ENCODE data around the gene LAMTOR2. TPM values are rescaled to one million over a fixed set of nuclear protein-coding genes. Genes with fewer than 3 reads are reported as not detected.

LAMTOR2 gene
- total and polyA plus RNA-seq, 2 of the 8 experiments (the other 6 are each of a cell fraction or from before 2014, with no cell fraction given) = 54.7 to 122 TPM

- TF ChIP-seq, protein P1, sequence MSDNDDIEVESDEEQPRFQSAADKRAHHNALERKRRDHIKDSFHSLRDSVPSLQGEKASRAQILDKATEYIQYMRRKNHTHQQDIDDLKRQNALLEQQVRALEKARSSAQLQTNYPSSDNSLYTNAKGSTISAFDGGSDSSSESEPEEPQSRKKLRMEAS (IDR thresholded peaks at IDR 0.05) = no peak
- TF ChIP-seq NANOG (IDR thresholded peaks at IDR 0.05; ENCODE audit: insufficient read depth, low read depth, low read length, poor library complexity, severe bottlenecking) (no peak), RAD21 (IDR thresholded peaks at IDR 0.05 in 1 of 2, conservative IDR thresholded peaks at IDR 0.05 in 1 of 2; ENCODE audit: low read depth in 2 of 2, low read length in 2 of 2) (no peak), GABPA (IDR thresholded peaks at IDR 0.05; ENCODE audit: borderline replicate concordance, insufficient read depth, low read length) (no peak), CTBP2 (IDR thresholded peaks at IDR 0.05; ENCODE audit: borderline replicate concordance, insufficient read depth, insufficient read length, low read length) (no peak), KDM1A (IDR thresholded peaks at IDR 0.05; ENCODE audit: borderline replicate concordance, low read length) (no peak), EP300 (IDR thresholded peaks at IDR 0.05; ENCODE audit: borderline replicate concordance in 1 of 2, low read depth in 2 of 2, low read length in 2 of 2) (no peak)
- TF ChIP-seq, protein P2, sequence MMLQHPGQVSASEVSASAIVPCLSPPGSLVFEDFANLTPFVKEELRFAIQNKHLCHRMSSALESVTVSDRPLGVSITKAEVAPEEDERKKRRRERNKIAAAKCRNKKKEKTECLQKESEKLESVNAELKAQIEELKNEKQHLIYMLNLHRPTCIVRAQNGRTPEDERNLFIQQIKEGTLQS (IDR thresholded peaks at IDR 0.05; ENCODE audit: insufficient read depth, low read depth, low read length) = no peak
- H3K23ac ChIP-seq (ENCODE audit: insufficient read length) = no peak overlapping the region
- no peak overlapping the region for H4K91ac ChIP-seq (replicated peaks; ENCODE audit: insufficient read length, low read length)
- peaks cover 2% of the 10 kb centered on the region in 2 experiments for H4K20me1 ChIP-seq (replicated peaks in 1 of 2; ENCODE audit: control insufficient read depth in 1 of 2, insufficient read depth in 2 of 2, low read length in 2 of 2)
- no peaks in the 10 kb centered on the region for H3K27me3 ChIP-seq (replicated peaks in 1 of 4; ENCODE audit: control insufficient read depth in 3 of 4, extremely low read depth in 1 of 4, insufficient read depth in 3 of 4, low read length in 3 of 4)
- FAIRE-seq (no peak), DNase-seq (ENCODE audit: low read depth in 1 of 2, low spot score in 2 of 2) (no peak)
- H3K14ac ChIP-seq (ENCODE audit: insufficient read length) = no peak overlapping the region
- CTCF ChIA-PET (ENCODE audit: partially characterized antibody) = interaction anchor here (0.8 to 6.2 kb wide), 6 partner anchors 9 to 125 kb away, joined by 3 to 23 read pairs (median 3); no protein-coding TSS in a partner anchor
- H2BK15ac ChIP-seq (ENCODE audit: low read length) = no peak overlapping the region
- peaks cover 0 to 26% of the 10 kb centered on the region in 2 experiments; a peak in 3 of 4 replicates for H3K79me2 ChIP-seq (ENCODE audit: control insufficient read depth in 1 of 2, insufficient read depth in 2 of 2, low read length in 2 of 2)
- POLR2A ChIA-PET (ENCODE audit: partially characterized antibody) = interaction anchor here (1.3 to 6.9 kb wide), 3 partner anchors 16 to 122 kb away, joined by 3 to 88 read pairs (median 3); partner anchors contain the start of gene KHDC4
- 85% methylated on average over 1 of the region's 1 CpG; no CpG with 5 or more reads in 1 of the 2 experiments for WGBS, 2 experiments (ENCODE audit: extremely low coverage in 1 of 2, insufficient coverage in 1 of 2, insufficient read length in 1 of 2, insufficient replicate concordance in 2 of 2, low coverage in 1 of 2, low lambda C conversion rate in 2 of 2, missing lambda C conversion rate in 1 of 2)
- H3K9ac ChIP-seq (replicated peaks in 1 of 4; ENCODE audit: extremely low read depth in 1 of 4, low read depth in 3 of 4, low read length in 3 of 4) = no peak overlapping the region
- H3K36me3 ChIP-seq (ENCODE audit: control insufficient read depth in 2 of 4, insufficient read depth in 4 of 4, low read length in 3 of 4) = peaks cover 0 to 7% (median 4%) of the 10 kb centered on the region in 4 experiments; a peak in 1 of 8 replicates
- no peaks in the 10 kb centered on the region for H3K9me3 ChIP-seq (ENCODE audit: insufficient read depth in 2 of 2, low read depth in 1 of 2, low read length in 1 of 2)
- no peak overlapping the region; a peak in 1 of 4 replicates for H3K4me2 ChIP-seq (ENCODE audit: insufficient read depth in 1 of 2, low read depth in 2 of 2, low read length in 2 of 2)
- H4K5ac ChIP-seq (ENCODE audit: insufficient read length, low read depth, low read length) = no peak overlapping the region
- H3K4me1 ChIP-seq (replicated peaks in 1 of 4; ENCODE audit: control insufficient read depth in 3 of 4, insufficient read depth in 4 of 4, low read length in 3 of 4) = peaks cover 0 to 9% (median 3%) of the 10 kb centered on the region in 4 experiments; a peak in 3 of 7 replicates
- H3K27ac ChIP-seq (ENCODE audit: low read depth, low read length) = no peak overlapping the region
- H2BK120ac ChIP-seq (replicated peaks; ENCODE audit: low read depth, low read length) = no peak overlapping the region
- H4K8ac ChIP-seq (ENCODE audit: extremely low read depth, insufficient read depth, low read length) = no peak overlapping the region
- no peak overlapping the region for H2AK5ac ChIP-seq (ENCODE audit: low read depth, low read length)
- no peak overlapping the region for H2BK12ac ChIP-seq (ENCODE audit: low read depth, low read length)
- no peak overlapping the region for H3K4ac ChIP-seq (replicated peaks; ENCODE audit: insufficient read length, low read depth, low read length)
- H3K18ac ChIP-seq (ENCODE audit: extremely low read depth, low read length) = no peak overlapping the region
- no peak overlapping the region for H2AFZ ChIP-seq (ENCODE audit: low read length)
- H3K56ac ChIP-seq (replicated peaks; ENCODE audit: insufficient read length, low read depth, low read length) = no peak overlapping the region
- peaks cover 17% of the 10 kb centered on the region for H3K23me2 ChIP-seq (ENCODE audit: low read depth, low read length)
- H2BK20ac ChIP-seq (ENCODE audit: low read length) = peak overlapping the region; percentile 43; the same call in 1 of the 2 replicates
- H2BK5ac ChIP-seq (ENCODE audit: low read depth, low read length) = no peak overlapping the region
- H3K79me1 ChIP-seq (ENCODE audit: low read depth, low read length) = peaks cover 2% of the 10 kb centered on the region; the same call in 1 of the 2 replicates
- H3K4me3 ChIP-seq (ENCODE audit: extremely low read depth in 1 of 4, insufficient read depth in 2 of 4, low read depth in 3 of 4, low read length in 4 of 4) = no peak overlapping the region
Measured at GRCh38 chr1:156056326-156056849, 1.8 kb downstream of the LAMTOR2 start.
